Parathyroid adenoma (tissue), 2 donors: ENCODE data around the gene KIRREL3.

Source experiments
- H2AFZ ChIP-seq: fragments of 300-600 bp; sonication (generic); one replicate; pipeline ENCODE4 v1.7.0; 2017; ENCODE audit warnings: antibody characterized with exemption, mild to moderate bottlenecking
- H3K27ac ChIP-seq: fragments of 300-600 bp; sonication (generic); one replicate; pipeline ENCODE4 v1.7.0; 2017
- H3K27me3 ChIP-seq: fragments of 300-600 bp; sonication (generic); one replicate; pipeline ENCODE4 v1.7.0; 2017; ENCODE audit warnings: low read length; ENCODE audit not compliant: control insufficient read depth, insufficient read depth
- H3K36me3 ChIP-seq: fragments of 300-600 bp; sonication (generic); one replicate; pipeline ENCODE4 v1.7.0; 2017; ENCODE audit warnings: low read length; ENCODE audit not compliant: control insufficient read depth, insufficient read depth
- H3K4me1 ChIP-seq: fragments of 300-600 bp; sonication (generic); one replicate; pipeline ENCODE4 v1.7.0; 2017; ENCODE audit warnings: control low read depth
- H3K4me2 ChIP-seq: fragments of 300-600 bp; sonication (generic); one replicate; pipeline ENCODE4 v1.7.0; 2017; ENCODE audit warnings: low read length
- H3K4me3 ChIP-seq: fragments of 300-600 bp; sonication (generic); one replicate; pipeline ENCODE4 v1.7.0; 2017; ENCODE audit warnings: low read depth, low read length
- H3K79me2 ChIP-seq: fragments of 300-600 bp; sonication (generic); one replicate; pipeline ENCODE4 v1.7.0; 2017; ENCODE audit warnings: control low read depth
- H3K9ac ChIP-seq: fragments of 300-600 bp; sonication (generic); one replicate; pipeline ENCODE4 v1.7.0; 2017; ENCODE audit warnings: mild to moderate bottlenecking
- H3K9me3 ChIP-seq: fragments of 300-600 bp; sonication (generic); one replicate; pipeline ENCODE4 v1.7.0; 2017; ENCODE audit warnings: low read length; ENCODE audit not compliant: control insufficient read depth
- CTCF ChIP-seq: fragments of 300-600 bp; sonication (generic); IDR thresholded peaks from one replicate; pipeline ENCODE4 v1.7.0; 2017; ENCODE audit warnings: antibody characterized with exemption, mild to moderate bottlenecking
- donor health status: primary hyperparathyroidism.

KIRREL3 gene

GRCh38 chr11:126738295-126739031 lies 262.1 kb downstream of the KIRREL3 start:
- Histone ChIP-seq H2AFZ (no peak overlapping the region), H3K9ac (no peak overlapping the region), H3K36me3 (no peaks in the 10 kb centered on the region), H3K27ac (no peak overlapping the region), H3K9me3 (no peaks in the 10 kb centered on the region), H3K27me3 (no peaks in the 10 kb centered on the region), H3K4me3 (no peak overlapping the region), H3K4me1 (no peaks in the 10 kb centered on the region), H3K4me2 (no peak overlapping the region), H3K79me2 (no peaks in the 10 kb centered on the region)
- TF ChIP-seq CTCF: no peak

- Histone ChIP-seq H3K36me3 (no peaks in the 10 kb centered on the region), H2AFZ (no peak overlapping the region), H3K79me2 (no peaks in the 10 kb centered on the region), H3K4me1 (no peaks in the 10 kb centered on the region), H3K27me3 (no peaks in the 10 kb centered on the region), H3K4me2 (no peak overlapping the region), H3K27ac (no peak overlapping the region), H3K4me3 (no peak overlapping the region), H3K9ac (no peak overlapping the region), H3K9me3 (no peaks in the 10 kb centered on the region)
- TF ChIP-seq CTCF: no peak
Measured at GRCh38 chr11:126736682-126737572, 263.6 kb downstream of the KIRREL3 start.

- no peak for TF ChIP-seq CTCF
- H3K9ac ChIP-seq: no peak overlapping the region
- no peak overlapping the region for H3K27ac ChIP-seq
- H3K27me3 ChIP-seq: no peaks in the 10 kb centered on the region
- no peaks in the 10 kb centered on the region for H3K36me3 ChIP-seq
- H2AFZ ChIP-seq: no peak overlapping the region
- H3K9me3 ChIP-seq: no peaks in the 10 kb centered on the region
- H3K79me2 ChIP-seq: no peaks in the 10 kb centered on the region
- no peak overlapping the region for H3K4me2 ChIP-seq
- H3K4me3 ChIP-seq: no peak overlapping the region
- H3K4me1 ChIP-seq: no peaks in the 10 kb centered on the region
Measured at GRCh38 chr11:126734752-126735151, 265.8 kb downstream of the KIRREL3 start.

GRCh38 chr11:126733685-126734084 lies 266.9 kb downstream of the KIRREL3 start:
- H3K79me2 ChIP-seq: no peaks in the 10 kb centered on the region
- H3K4me1 ChIP-seq: no peaks in the 10 kb centered on the region
- no peaks in the 10 kb centered on the region for H3K9me3 ChIP-seq
- H3K27me3 ChIP-seq: no peaks in the 10 kb centered on the region
- no peak overlapping the region for H3K27ac ChIP-seq
- H3K36me3 ChIP-seq: no peaks in the 10 kb centered on the region
- no peak overlapping the region for H3K9ac ChIP-seq
- no peak overlapping the region for H2AFZ ChIP-seq
- no peak for TF ChIP-seq CTCF
- H3K4me2 ChIP-seq: no peak overlapping the region
- H3K4me3 ChIP-seq: no peak overlapping the region
